Stimulated activated CD8-positive, alpha-beta memory T cell treated with anti-CD3 and anti-CD28 coated beads, Interleukin-12 subunit alpha, Interleukin-12 subunit beta, amount 100 ng/mL, for 4 hours (primary cell): ENCODE measurements around the gene GBE1.

Experiments used
- DNase-seq: peaks from one replicate; pipeline ENCODE4 v3.0.0-alpha.2; 2020; ENCODE audit warnings: low read depth

GBE1 gene

DNA sequence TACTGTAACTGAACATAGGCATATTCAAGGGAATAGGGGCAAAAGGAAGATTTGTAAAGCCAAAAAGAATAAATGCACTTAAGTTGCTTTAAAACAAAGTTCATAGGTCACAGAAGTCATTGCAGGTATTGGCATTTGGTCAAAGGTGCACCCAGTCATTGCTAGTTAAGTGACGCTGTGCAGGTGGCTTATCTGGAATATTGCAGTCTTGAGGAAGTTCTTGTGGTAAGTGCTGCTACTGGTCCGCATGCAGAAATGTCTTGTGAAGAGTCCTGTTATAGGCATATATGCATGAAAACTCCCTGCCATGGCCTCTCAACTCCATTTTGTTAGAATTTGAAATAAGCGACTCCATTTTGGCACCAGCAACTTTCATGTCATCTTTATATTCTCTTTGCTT, 293.1 kb downstream of the GBE1 start:
- no peak for DNase-seq

DNA sequence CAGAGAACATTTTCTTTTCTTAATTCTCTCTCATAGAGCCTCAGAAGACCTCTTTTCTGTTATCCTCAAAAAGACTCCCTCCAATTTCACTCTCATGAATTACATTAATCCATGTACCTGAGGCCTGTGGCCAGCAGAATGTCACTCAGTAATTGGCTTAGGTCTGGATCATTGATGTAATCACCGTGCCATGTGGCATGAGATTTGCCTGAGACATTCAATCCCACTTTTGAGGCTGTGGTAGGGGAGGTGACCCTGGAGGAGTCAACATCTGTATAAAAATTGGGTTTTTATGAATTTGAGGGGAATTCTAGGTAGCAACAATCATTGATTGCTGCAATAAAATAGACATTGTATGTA, 295.3 kb downstream of the GBE1 start:
- no peak for DNase-seq

DNA sequence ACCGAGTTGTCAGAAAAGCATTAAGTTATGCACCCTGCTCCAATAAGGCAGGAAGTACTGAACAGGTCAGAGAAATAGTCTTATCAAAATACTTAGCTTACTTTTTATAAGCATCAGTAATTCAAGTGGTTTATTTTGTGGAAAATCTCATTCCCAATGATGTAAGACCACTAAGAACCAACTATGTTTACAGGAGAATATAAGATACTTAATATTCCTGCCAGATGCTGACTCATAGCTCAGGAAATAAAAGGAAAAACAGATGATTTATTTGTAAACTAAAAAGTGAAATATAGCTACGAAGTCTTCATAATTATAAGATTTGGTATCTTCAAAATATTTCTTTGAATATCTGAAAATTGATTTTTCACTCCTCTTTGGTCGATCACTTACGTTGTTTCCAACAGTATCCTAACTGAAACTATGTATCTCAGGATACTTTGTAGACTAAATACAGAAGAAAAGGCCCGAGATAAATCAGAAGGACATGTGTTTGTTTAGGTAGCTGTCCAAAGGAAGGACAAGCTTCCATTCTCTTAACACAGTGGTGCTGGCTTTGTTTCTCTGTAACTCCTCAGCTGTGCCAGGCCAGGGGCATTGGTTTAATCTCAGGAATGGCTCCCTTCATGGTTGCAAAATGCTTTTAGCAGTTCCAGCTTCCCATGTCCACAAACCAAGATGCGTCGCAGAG, 295.8 kb downstream of the GBE1 start:
- no peak for DNase-seq

GRCh38 chr3:81463781-81464180, 297.7 kb downstream of the GBE1 start:
- DNase-seq = no peak

GRCh38 chr3:81462921-81463320, 298.5 kb downstream of the GBE1 start:
- DNase-seq = no peak

DNA sequence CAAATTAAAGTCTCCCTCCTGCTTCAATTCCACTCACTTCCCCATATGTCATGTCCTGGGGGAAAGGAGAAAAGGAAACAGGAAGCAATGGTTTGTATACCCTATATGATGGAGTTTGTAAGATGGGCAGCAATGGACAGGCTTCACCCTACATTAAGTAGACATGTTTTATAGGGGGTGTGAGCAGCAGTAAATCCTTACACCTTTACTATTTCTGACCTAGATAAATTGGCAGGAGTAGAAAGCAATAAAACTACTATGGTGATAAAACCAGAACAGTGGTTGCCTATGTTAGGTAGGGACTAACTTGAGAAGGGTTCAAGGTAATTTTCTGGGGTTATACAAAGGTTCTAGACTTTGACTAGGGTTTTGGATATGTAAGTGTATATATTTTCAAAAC, 301.7 kb downstream of the GBE1 start:
- no peak for DNase-seq

GRCh38 chr3:81452418-81452817, 309.0 kb downstream of the GBE1 start:
- DNase-seq = no peak

DNA sequence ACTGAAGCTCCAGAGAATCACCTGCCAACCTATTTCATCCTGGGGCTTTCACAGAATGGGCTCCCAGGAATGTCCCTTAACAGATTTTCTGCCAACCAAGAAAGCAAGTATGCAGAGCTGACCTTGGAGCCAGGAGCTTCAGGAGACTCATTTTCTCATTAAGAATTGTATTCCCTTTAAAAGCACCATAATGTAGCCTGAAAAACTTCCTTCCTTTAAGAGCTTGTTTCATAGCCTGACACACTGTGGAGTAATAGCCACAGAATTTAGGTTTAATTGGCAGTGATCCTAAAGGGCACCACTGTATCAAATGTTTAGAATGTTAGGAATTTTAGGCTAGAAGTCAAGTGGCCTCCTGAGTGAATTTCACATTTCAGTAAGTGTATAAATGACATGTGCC, 309.8 kb downstream of the GBE1 start:
- DNase-seq = no peak

DNA sequence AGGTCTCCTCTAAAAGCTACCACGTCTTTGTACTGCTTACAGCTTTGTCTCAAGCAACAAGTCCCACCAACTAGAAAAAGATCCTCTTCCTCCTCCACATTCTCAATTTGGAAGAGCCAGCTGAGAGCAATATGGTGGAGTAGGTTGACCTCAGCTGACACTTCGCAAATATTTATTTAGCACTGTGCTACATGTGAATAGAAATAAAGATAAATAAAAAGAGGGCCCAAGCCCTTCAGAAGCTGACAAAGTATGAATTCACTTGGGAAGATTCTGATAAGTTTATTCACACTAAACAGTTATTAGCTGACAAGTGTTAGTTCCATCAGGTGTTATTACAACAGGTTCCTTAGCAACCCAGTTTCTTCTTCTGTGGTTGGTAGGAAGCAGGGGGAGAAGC, 310.3 kb downstream of the GBE1 start:
- no peak for DNase-seq

- no peak for DNase-seq
These were observed 314.6 kb downstream of the GBE1 start for GRCh38 chr3:81446806-81447205.

GRCh38 chr3:81445712-81446111, 315.7 kb downstream of the GBE1 start:
- no peak for DNase-seq

GRCh38 chr3:81444817-81445460, 316.5 kb downstream of the GBE1 start:
- DNase-seq = no peak

GRCh38 chr3:81443958-81444357, 317.5 kb downstream of the GBE1 start:
- DNase-seq = no peak

GRCh38 chr3:81443457-81443782, 318.0 kb downstream of the GBE1 start:
- no peak for DNase-seq

- no peak for DNase-seq
These were observed 318.5 kb downstream of the GBE1 start for GRCh38 chr3:81442758-81443456.

DNA sequence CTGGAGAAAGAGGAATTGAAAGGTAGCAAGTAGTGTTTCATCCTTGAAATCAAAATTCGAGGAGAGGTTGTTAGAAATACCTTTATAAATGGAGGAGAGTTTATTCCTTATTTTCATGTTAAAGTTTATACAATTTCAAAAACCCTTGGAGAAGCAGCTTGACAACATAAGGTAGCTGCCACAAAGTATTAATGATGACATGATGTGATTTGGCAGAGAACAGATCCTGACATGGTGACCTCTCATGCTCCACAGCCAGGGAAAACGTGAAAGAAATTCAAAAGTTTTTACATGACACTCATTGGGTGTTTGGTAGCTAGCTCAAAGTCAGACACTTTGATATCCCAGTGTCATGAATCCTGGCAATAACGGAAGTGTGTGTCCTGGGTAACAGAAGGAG, 320.8 kb downstream of the GBE1 start:
- DNase-seq = no peak
